Activated CD4-positive, CD25-positive, alpha-beta regulatory T cell treated with anti-CD3 and anti-CD28 coated beads, Interleukin-2, amount 50 U/mL, for 72 hours (primary cell): ENCODE results near the gene DDX10.

Experiments used
- DNase-seq: peaks from one replicate; pipeline ENCODE4 v3.0.0; 2021

Gene DDX10

DNA sequence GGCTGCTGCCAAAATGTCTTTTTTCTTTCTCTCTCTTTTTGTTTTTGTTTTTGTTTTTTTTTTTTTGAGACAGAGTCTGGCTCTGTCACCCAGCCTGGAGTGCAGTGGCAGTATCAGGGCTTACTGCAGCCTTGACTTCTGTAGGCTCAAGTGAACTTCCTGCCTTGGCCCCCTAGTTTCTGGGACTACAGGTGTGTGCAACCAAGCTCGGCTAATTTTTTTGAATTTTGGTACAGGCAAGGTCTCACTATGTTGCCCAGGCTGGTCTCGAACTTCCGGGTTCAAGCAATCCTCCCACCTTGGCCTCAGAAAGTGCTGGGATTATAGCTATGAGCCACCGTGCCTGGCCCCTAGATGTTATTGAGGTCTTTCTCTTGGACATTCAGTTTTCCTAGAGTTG is 2.2 kb upstream of the DDX10 start:
- no peak for DNase-seq

DNA sequence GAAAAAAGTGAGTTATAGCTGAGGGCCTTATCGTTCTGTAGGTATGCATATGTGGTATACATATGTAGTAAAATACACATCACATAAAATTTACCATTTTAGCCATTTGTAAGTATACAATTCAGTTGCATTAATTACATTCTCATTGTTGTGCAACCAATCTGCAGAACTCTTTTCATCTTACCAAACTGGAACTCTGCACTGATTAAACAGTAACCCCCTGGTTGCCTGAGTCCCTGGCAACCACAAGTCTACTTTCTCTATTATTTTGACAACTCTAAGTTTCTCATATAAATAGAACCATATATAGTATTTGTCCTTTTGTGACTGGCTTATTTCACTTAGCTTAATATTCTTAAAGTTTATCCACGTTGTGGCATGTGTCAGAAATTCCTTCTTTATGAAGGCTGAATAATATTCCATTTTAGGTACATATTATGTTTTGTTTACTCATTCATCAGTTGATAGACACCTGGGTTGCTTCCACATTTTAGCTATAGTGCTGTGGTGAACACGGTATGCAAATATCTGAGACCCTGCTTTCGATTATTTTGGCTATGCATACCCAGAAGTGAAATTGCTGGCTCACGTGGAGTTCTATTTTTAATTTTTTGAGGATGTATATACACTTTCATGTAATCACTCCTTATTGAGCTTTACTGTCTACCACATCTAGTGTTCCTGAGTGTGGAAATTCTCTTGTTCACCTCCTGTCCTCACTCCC is 1.6 kb upstream of the DDX10 start:
- DNase-seq = no peak

DNA sequence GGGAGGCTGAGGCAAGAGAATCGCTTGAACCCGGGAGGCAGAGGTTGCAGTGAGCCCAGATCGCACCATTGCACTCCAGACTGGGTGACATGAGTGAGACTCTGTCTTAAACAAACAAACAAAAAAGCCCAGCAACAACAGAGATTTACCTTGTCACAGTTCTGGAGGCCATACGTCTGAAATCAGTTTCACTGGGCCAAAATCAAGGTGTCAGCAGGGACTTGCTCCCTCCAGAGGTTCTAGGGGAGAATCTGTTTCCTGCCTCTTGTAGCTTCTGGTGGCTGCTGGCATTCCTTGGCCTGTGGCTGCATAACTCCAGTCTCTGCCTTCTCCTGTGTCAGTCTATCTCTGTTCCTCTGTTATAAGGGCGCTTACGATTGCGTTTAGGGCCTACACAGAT is 1.5 kb downstream of the DDX10 start:
- DNase-seq = no peak

DNA sequence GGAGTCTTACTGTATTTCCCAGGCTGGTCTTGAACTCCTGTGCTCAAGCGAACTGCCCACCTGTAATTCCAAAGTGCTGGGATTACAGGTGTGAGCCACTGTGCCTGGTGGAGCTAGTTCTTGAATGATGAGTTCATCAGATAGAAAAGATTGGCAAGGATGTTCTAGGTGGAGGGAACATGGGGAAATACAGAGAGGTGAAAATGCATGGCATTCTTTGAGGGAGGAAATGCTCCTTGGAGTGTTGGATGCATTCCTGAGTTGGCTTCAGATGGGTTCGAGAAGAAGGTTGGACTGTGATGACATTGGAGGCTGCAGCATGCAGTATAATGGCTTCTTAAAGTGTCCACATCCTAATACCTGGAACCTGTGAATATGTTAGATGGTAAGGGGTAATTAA is 4.4 kb downstream of the DDX10 start:
- DNase-seq = no peak

DNA sequence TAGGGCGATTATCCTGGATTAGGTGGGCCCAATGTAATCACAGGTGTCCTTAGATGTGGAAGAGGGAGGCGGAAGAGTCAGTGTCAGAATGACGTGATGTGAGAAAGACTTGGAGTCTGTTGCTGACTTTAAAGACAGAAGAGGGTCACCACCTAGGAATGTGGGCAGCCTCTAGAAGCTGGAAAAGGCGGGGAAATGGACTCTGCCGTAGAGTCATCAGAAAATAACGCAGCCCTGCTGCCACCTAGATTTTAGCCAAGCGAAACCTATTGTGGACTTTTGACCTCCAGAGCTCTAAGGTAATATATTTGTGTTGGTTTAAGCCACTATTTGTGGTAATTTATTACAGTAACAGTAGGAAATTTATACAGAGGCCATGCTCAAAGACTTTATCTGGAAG is 4.8 kb downstream of the DDX10 start:
- DNase-seq = no peak

DNA sequence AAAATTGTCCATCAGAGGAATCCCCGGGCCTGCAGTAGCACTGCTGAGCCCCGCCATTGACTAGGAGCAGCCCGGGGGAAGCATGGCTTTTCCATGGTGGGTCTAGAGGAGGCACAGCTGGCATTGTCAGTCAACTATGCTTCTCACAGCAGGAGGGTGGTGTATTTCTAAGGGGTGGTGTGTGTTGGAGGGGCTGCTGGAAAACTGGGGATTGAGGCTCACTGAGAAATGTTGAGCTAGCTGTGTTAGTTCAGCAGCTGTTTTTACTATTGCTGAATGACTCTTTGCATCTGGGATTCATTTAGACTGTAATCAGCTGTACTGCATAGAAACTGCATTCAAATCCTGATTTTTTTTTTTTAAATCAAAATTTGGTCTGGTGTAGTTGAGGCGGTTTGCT is 5.6 kb downstream of the DDX10 start:
- no peak for DNase-seq

DNA sequence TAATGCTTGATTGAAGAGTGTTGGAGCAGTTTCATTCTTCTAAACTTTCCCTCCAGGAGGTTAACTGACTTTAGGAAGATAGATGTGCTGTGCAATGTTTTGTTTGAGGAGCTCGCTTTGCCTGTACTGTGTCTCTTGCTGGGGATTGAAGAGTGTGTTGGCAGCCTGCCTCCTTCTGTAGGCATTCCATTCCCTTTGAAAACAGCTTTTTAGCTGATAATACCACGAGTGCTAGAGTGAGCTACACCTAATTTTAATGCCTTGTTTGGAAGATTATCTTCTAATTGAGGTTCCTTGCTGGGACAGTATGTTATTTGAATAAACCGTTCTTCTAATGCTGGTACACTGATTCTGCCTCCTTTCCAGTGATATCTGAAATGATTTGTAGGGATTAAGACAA is 7.2 kb downstream of the DDX10 start:
- no peak for DNase-seq

DNA sequence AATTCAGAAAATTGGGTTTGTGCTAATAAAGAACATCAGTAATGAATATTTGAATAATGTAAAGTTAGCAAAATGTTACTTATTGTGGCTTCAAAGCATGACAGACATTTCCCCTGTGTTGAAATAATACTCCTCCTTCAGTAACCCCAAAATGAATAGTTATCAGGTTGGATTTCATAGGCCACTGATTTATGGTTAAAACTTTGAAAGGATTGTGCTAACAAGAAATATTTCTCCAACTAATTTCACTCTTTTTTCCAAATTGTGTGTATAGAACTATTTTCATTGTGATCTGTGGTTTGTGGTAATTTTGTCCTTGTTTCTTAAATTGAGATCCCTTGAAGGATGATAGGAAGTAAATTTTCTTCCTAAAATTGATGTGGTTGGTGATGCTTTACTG is 7.9 kb downstream of the DDX10 start:
- no peak for DNase-seq

DNA sequence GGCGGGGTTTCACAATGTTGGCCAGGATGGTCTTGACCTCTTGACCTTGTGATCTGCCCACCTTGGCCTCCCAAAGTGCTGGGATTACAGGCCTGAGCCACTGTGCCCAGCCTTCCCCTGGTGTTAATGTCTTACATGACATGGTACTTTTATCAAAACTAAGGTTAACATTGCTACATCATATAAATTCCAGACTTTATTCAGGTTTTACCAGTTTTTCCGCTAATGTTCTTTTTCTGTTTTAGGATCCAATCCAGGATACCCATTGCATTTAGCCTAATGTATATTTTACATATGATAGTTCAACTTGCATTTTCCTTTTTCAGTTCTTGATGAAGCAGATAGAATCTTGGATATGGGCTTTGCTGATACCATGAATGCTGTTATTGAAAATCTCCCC is 14.2 kb downstream of the DDX10 start:
- DNase-seq = no peak

DNA sequence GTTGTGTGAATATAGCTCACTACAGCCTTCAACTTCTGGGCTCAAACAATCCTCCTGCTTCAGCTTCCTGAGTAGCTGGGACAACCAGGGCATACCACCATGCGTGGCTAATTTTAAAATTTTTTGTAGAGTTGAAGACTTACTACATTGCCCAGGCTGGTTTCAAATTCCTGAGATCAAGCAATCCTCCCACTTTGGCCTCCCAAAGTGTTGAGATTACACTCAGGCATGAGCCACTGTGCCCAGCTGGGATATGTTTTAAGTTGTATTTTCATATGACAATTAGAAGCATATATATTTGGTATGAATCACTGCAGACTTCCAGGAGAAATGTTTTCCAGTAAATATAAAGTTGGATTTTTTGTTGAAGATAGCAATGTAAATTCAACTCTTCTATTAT is 15.4 kb downstream of the DDX10 start:
- DNase-seq = no peak

DNA sequence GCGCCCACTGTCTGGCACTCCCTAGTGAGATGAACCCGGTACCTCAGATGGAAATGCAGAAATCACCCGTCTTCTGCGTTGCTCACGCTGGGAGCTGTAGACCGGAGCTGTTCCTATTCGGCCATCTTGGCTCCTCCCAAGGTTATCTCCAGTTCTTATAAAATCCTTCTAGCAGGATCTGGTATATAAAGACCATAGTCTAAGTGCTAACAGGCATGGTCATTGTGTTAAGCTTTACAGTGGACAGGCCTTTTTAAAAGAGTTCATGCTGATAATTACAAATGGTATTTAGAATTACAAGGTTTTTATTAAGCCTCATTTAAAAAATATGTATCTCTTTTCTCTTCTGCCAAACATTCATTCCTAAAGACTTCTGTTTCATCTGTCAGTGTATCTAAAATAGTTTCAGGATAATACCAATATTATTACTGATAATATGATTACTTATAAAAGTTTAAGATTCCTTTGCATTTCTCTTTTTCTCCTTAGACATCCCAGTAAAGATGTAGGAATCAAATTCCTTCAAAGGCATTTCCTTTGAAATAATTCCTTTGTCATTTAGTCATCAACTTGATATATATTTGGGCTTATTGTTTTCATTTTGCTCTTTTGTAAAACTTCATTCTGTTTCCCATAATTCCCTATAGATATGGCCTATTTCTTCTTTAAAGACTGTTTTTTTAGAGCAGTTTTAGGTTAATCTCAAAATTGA is 20.7 kb downstream of the DDX10 start:
- DNase-seq = no peak

DNA sequence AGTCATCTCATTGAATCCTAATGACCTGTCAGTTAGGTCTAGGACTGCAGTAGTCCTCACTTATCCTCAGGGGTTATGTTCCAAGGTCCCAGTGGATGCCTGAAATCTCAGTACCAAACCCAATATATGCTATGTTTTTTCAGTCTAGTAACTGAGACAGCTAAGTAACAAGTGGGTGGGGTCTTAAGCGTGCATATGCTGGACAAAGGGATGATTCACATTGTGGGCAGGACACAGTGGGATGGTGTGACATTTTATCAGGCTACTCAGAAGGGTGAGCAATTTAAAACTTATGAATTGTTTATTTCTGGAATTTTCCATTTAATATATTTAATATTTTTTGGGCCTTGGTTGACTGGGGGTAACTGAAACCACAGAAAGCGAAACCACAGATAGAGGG is 29.0 kb downstream of the DDX10 start:
- no peak for DNase-seq

DNA sequence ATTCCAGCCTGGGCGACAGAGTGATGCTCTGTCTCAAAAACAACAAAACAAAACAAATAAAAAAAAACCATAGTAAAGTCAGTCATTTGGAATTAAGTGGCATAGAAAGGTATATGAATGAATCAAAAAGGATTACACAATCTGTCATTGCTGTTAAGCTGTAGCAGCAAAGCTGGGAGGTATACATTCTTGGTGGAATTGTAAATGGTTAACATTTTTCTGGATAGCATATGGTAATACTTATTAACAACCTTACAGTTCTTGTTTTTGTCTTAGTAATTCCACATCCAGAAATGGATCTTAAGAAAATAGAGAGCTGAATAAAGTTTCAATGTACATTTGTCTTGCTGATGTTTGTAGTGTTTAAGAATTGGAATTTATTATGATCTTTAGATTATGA is 30.0 kb downstream of the DDX10 start:
- DNase-seq = no peak

DNA sequence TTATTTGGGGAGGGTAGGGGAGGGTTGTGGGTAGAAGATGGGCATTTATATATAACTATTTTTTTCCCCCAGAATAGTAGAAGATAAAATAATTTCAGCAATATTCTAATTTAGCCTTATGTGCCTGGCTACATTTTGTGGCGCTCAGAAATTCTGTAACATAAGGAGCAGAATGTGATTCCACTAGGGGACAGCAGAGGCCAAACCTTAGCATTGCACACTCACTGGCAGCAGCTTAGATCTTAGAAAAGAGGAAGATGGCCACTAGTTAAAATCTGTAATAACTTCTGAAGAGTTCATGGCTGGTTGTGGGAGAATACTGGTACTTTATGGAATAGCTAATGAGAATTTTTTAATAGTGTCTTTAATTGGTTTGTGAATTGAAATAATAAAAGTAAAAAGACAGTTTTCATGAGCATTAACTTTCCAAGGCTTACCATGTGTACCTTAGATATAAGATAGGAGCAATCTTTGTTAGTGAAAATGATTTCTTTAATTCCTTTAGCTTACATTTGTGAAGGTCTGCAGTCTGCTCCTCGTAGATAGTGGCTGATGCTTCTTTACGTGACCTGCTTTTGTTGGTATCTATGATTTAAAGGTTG is 33.1 kb downstream of the DDX10 start:
- DNase-seq = no peak

DNA sequence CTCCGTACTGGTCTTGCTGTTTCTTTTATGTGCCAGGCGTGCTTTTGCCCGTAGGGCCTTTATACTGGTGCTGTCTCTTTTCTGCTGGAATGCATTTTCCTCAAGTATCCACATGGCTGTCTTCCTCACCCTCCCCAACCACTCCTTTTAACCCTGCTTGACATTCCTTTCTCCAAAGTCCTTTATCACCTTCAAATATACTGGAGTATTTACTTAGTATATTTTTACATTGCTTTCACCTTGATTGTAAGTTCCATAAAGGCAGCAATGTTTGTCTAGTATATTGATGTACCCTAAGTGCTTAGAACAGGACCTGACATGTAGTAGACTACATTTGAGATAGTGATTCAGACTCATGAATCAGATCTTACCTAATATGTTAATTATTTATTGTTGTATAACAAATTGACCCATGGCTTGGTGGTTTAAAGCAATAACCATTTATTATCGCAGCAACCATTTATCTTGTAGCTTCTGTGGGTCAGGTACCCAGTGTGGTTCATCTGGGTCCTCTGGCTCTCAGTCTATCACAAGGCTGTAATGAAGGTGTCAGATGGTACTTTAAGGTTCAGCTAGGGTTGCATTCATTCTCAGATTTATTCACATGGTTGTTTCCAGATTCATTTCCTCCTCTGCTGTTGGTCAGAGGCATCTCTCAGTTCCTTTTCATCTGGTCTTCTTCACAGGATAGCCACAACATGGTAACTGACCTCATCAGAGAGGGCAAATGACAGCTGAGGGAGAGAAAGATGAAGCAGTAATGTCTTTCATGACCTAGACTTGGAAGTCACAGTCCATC is 34.2 kb downstream of the DDX10 start:
- no peak for DNase-seq

DNA sequence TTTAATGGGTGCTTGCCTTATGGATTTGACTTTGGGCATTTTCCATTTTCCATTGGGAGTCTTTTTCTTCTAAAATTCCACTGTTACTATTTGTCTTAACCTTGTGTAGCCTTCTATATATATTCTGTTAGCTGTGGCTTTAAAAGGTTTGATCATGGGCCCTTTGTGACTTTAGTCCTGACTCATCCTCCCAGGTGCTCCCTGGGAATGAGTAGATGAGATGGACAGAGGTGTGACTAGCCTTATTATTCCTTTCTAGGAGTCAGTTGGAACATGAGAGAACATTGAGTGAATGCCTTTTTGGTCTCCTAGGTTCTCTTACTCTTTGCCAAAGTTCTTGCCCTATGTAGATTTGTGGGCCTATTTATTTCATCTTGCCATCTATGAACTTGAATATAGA is 39.0 kb downstream of the DDX10 start:
- DNase-seq = no peak

DNA sequence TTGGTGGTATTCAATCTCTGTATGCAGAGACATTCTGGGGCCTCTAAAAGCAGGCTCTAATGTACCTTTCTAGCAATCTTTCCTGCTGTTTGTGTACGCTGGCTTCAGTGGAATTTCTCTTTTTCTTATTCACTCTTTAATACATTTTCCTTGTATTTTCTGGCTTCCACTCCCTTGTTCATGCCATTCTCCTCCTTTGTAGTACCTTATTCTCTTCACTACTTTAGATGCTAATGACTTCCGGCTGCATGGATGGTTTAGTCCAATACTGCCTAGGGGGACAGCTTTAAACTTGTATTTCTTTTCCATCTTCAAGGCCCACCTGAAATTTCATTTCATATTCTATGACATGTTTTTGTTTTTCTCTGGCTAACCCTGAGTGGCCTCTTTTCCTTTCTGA is 40.2 kb downstream of the DDX10 start:
- DNase-seq = no peak

DNA sequence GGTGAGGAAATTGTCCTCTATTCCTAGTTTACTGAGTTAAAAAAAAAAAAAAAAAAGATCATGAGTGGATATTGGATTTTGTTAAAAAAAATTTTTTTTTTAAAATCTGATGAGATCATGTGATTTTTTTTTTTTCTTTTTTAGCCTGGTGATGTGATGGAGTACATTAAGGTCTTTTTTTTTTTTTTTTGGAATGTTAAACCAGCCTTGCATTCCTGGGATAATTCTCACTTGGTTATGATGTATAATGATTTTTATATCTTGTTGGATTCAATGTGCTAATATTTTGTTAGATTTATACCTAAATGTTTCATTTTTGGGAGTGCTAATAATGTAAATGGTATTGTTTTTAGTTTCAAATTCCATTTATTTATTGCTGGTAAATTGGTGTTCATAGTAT is 43.3 kb downstream of the DDX10 start:
- no peak for DNase-seq

DNA sequence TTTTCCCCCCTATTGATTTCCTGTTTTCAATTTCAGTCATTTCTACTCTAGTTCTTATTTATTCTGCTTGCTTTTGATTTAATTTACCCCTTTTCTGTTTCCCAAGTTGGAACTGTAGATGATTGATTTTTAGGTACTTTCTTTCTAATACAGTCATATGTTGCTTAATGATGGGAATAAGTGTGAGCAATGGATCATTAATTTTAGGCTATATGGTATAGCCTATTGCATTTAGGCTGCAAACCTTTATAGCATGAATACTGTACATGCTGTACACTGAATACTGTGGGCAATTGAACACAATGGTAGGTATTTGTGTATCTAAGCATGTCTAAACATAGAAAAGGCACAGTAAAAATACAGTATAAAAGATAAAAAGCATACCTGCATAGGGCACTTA is 44.9 kb downstream of the DDX10 start:
- no peak for DNase-seq

DNA sequence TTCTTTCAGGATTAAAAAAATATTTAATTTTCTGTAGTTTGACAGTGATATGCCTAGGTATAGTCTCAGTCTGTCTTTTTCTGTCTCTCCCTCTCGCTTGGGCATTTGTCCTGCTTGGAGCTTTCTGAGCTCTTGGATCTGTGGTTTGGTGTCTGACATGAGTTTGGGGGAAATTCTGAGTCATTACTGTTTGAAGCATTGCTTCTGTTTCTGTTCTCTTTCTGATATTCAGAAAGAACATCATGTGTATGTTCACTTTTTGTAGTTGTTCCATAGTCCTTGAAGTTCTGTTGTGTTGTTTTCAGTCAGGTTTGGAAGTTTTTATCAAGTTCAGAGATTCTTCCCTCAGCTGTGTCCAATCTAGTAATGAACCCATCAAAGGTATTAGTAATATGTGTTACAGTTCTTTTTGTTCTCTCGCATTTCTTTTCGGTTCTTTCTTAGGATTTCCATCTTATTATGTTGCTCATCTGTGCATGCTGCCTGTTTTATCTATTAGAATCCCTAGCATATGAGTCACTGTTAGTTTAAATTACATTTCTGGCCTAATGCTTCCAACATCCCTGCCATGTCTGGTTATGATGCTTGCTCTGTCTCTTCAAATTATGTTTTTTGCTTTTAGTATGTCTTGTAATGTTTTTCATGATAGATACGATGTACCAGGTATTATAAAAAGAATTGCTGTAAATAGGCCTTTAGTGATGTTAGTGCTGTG is 48.4 kb downstream of the DDX10 start:
- DNase-seq = no peak

DNA sequence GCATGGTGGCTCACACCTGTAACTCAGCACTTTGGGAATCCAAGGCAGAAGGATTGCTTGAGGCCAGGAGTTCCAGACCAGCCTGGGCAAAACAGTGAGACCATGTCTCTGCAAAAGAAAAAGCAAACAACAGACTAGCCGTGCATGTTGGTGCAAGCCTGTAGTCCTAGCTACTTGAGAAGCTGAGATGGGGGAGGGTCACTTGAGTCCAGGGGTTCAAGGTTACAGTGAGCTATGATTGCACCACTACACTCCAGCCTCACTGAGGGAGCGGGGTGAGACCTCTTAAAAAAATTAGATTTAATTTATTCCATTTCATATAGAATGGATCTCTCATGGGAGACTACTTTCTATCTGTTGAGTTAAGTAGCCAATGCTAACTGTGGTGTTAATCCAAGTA is 50.4 kb downstream of the DDX10 start:
- DNase-seq = no peak

DNA sequence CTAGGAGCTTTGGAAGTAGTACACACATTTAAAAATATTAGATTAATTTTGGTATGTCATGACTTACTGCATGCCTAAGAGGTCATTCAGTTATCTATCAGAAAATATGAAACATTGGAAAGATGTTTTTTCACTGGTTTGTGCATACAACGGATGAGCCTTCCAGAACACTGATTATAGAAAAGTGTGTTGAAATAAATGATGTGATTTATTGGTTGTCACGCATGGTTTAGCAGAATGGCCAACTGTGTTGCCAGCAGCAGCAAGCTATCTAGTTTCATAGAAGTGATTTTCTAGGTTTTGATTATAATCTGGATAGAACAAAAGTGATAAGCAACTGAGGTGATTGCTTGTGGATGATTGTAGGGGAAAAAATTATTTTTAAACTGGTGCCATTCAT is 53.6 kb downstream of the DDX10 start:
- DNase-seq = no peak
